ENCODE data around the gene GSN.

Gene GSN

DNA sequence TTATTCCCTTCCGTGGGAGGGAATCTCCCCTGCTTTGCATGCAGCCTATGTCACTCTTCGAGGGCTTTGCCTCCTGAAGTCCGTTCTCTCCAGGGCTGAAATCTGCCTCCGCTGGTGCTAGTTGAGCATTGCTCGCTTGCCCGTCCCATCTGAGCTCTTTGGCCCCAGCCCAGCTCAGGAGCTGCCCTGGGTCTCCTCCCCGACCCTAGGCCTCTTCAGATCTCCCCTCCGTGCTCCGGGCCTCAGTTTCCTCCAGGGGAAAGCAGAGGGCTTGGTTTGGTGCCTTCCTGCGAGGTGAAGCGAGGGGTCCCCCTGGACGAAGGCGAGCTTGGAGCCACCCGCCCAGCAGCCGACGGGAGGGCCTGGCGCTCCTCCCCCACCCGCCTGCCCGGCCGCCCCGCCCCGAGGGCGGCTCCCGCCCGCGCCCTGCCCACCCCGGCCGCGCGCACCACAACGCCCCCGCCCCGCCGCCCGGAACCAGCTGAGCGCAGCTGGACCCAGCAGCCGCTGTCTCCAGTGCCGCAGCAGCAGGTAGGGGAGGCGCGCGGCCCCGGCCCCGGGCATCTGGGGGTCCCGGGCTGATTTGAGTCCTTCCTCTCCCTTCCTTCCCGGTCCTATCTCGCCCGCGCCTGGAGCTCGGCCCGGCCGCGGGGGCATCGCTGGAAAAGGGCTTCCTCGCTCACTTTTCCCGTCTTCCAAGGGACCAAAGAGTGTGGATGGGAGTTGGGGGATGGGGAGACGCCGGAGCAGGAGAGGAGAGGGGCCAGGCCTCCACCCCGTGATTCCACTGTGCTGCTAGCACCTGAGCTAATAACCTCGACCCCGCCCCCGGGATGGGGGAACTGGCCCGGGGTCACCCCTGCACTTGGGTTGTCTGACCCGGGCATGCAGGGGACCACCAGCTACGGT, at the start of gene GSN:
Gene GSN (plus strand): TSS at position 474 of the 909 bp plus-strand sequence. CDS start 33,810 bp downstream, outside the sequence.
- no peak for DNase-seq (ENCODE audit: low read depth, low spot score)

GRCh38 chr9:121218357-121219027, 49.5 kb upstream of the GSN start:
- no peak for DNase-seq (ENCODE audit: low read depth, low spot score)

DNA sequence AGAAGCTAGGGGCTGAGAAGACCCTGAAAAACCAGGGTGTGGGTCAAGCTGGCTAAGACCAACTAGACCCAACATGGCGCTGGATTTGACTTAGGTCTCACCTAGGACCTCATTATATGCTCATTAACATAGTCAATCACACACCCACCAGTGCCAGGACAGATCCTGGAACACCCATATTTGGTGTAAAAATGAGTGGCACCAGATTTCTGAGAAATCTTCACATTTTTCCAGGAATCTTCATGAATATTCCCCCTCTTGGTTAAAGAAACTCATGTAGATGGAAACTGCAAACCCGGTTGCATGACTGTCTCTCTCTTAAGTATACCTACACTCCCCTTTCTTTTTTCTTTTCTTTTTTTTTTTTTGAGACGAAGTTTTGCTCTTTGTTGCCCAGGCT, 48.4 kb upstream of the GSN start:
- no peak for DNase-seq (ENCODE audit: low read depth, low spot score)

- DNase-seq (ENCODE audit: low read depth, low spot score), result no peak
These were observed 46.8 kb upstream of the GSN start for GRCh38 chr9:121220996-121221663.

DNA sequence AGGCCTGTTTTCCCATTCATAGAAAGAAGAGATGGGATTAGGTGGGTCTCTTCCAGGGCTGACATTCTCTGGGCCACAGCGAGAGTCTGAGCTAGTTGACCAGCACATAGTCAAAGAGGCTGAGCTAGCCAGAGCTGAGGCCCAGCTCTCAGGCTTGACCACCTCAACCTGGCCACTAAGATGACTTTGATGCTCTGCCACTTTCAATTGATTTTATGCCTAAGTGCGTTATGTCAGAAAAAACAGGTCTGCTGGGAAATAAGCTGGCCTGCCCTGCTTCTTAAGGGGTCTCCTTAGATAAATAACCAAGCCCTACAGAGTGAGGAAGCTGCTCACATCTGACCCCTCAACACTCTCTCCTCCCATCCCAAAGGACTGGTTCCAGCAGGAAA, 46.3 kb upstream of the GSN start:
- no peak for DNase-seq (ENCODE audit: low read depth, low spot score)

- DNase-seq (ENCODE audit: low read depth, low spot score), result no peak
These were observed 45.3 kb upstream of the GSN start for GRCh38 chr9:121222524-121223171.

- DNase-seq (ENCODE audit: low read depth, low spot score), result no peak
These were observed 42.7 kb upstream of the GSN start for GRCh38 chr9:121225240-121225639.

DNA sequence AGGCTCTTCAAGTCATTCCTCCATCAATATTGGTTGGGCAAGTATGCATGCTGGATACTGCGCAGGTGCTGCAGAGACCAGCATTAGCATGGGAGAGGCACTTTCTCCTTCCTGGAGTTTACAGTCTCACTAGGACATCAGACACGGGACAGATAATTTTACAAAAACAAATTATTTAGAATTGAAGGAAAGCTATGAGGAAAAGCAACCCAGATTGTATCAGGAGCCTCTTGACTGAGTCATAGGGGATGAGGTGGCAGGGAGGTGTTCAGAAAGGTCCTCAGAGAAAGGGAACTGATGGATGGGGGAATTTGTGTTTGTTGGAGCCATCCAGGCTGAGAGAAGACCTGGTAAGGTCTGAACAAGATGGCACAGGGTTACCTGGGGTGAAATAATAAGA, 41.8 kb upstream of the GSN start:
- DNase-seq (ENCODE audit: low read depth, low spot score), result no peak

DNA sequence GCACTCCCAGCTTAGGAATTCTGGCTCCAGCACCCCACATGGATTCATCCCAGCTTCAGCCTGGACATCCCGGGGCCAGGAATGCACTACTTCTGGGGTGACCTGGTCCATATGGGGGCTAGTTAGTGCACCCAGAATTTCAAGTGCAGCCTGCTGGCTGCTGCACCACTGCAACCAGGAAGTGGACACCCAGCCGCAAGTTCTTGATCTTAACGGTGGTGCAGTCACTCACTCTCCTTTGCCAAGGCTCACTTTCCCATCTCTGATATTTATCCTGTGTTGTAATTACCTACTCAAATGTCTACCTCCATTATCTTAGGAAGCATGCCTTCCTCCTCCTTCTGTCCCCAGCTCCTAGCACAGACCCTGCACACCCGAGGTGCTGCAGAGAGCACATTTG, 40.1 kb upstream of the GSN start:
- DNase-seq (ENCODE audit: low read depth, low spot score), result no peak

DNA sequence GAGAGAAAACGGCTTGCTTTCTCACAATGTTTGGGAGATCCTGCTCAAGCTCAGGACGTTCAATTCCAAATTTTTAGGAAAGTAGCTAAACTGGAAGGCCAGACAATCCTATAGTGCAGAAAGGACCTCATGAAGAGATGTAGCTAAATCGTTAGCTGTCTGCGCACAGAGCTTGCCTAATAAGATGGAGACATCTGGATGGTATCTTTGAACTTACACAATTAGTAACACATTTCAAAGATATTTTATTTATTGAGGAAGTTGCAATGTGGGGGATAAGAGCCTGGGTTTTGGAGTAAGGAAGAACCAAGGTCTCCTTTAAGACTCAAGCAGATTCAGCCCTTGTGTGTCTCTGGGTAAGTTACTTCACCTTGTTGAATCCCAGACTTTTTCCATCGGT, 37.7 kb upstream of the GSN start:
- DNase-seq (ENCODE audit: low read depth, low spot score), result no peak

DNA sequence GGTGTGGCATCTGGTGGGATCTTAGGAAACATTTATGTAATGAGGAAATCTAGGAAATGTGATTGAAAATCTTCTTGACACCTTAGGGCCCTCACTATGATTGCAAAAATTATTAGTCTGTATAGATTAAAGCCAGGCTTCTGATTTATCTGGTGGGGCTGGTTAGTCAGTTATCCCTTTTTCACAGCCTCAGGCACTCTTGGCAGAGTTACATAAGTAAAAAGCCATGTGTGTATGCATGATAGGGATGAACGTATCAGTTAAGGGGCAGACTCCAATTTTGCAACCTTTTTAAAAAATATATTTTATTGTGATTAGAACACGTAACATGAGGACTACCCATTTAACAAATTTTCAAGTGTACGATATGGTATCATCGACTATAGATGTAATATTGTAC, 35.7 kb upstream of the GSN start:
- DNase-seq (ENCODE audit: low read depth, low spot score), result no peak

GRCh38 chr9:121233906-121234831, 33.8 kb upstream of the GSN start:
- DNase-seq (ENCODE audit: low read depth, low spot score), result no peak

- no peak for DNase-seq (ENCODE audit: low read depth, low spot score)
These were observed 33.2 kb upstream of the GSN start for GRCh38 chr9:121234832-121235161.

GRCh38 chr9:121235512-121235911, 32.5 kb upstream of the GSN start:
- no peak for DNase-seq (ENCODE audit: low read depth, low spot score)

- DNase-seq (ENCODE audit: low read depth, low spot score), result no peak
These were observed 30.0 kb upstream of the GSN start for GRCh38 chr9:121237916-121238315.

DNA sequence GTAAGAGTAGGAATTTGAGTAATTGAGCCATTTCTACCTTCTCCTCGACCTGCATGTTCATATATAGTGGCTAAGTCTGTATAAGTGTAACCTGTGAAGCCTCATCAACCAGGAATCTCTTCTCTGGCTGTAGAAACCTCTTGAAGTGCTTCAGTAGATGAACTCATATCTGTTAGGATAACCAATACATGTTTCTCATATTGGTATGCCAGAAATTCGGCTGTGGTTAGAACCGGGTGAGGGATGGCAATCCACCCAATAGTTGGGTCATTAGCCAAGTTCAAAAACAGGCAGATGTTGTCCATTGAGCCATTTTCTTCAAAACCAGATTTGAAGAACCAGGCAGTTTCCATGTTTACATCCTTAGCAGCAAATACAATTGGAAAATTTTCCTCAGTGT, 28.9 kb upstream of the GSN start:
- DNase-seq (ENCODE audit: low read depth, low spot score), result no peak

- no peak for DNase-seq (ENCODE audit: low read depth, low spot score)
These were observed 28.1 kb upstream of the GSN start for GRCh38 chr9:121239851-121240250.

DNA sequence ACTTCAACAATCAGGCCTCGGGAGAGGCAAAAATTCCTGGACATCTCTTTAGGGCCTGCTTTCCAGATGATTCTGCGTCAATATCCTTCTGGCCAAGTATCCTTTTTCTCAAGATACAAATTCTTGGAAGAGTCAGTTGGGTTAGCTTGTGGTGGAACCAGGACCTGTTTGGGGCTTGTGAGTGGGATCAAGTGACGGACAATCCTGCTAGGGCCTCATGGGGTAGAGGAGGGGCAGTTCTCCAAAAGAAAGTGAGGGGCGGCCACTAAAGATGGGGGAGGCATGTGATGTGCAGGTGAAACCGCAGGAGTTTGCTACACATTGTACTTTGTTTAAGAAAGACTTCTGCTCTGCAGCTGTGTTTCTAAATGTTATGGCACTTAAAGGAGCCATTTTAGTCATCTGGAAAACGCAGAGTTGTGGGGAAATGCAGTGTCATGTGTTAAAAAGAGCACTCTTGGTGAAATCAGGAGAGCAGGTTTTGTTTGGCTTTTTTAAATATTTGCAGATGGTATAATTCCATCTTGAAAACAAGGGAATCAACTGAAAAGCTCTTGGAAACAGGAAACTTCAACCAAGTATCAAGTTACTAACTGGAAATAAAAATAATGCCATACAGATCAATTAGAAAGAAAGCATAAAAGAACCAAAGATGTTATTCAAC, 27.4 kb upstream of the GSN start:
- DNase-seq (ENCODE audit: low read depth, low spot score), result no peak

GRCh38 chr9:121242219-121242958, 25.6 kb upstream of the GSN start:
- DNase-seq (ENCODE audit: low read depth, low spot score), result no peak

GRCh38 chr9:121242959-121243346, 25.0 kb upstream of the GSN start:
- no peak for DNase-seq (ENCODE audit: low read depth, low spot score)
